GM15510 (cell line): ENCODE data around the gene ZDHHC1.

ENCODE experiments used
- POLR2A ChIP-seq: IDR thresholded peaks from 3 replicates; pipeline ENCODE4 v1.6.1; 2011; ENCODE audit warnings: borderline replicate concordance; ENCODE audit not compliant: insufficient read length; ENCODE audit errors: extremely low read depth

ZDHHC1 gene

GRCh38 chr16:67429053-67429798 lies 12.9 kb upstream of the ZDHHC1 start:
- TF ChIP-seq POLR2A: no peak

DNA sequence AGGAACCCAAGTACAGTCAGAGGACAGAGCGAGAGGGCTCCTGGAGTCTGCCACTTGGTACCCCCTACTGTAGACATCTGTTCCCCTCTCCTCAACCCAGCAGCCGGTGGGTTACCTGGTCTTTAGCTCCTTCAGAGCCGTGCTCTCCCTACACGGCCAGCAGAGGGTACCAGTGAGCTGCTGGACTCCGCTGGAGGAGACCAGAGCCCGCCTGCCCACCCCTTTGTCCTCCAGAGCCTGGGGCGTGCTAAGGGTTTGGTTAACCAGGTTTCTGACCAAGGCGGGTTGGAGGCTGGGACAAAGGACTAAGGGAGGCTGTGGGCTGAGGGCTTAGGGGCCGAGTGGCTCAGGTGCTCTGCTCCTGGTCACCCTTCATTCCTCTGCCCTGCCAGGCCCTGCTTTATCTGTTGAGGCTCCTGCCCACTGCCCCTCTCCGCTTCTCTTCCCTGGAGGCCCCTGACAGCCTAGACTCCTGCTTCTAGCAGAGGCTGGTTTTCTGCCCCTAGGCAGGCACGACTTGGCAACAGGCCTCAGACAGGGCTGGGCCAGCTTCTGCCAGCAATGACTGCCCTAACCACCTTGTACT lies 12.0 kb upstream of the ZDHHC1 start:
- TF ChIP-seq POLR2A: no peak

GRCh38 chr16:67426950-67427349 lies 10.7 kb upstream of the ZDHHC1 start:
- no peak for TF ChIP-seq POLR2A

DNA sequence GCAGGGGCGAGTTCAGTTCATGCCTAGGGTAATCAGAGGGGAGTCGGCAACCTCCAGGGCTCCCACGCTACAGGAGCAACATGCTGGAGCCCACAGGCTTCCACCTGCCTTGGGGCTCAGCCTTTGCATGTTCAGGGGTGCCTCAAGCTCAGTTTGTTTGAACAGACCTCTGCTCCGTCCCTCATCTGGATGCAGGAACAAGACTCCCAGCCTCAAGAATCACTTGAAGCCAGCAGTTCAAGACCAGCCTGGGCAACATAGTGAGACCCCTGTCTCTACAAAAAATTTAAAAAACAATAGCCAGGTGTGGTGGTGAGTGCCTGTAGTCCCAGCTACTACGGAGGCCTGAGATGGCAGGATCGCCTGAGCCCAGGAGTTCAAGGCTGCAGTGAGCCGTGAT lies 9.7 kb upstream of the ZDHHC1 start:
- TF ChIP-seq POLR2A: no peak

DNA sequence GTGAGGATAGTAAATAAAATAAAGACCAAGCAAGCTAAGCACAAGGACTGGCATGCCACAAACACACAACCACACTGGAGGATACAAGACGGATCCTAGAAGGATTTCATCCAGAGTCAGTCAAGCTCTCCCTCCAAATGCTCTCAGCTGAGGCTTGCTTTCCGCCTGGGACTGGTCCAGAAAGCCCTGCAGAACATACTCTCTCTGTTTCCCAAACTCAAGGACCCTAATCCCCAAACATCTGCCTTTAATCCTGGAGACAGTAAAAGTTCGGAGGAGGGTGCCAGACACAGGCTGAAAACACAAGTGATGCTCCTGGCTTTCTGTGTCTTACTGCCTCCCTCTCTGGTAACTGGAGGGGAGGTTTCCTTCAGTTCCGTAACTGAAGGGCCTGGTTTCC lies 9.3 kb upstream of the ZDHHC1 start:
- no peak for TF ChIP-seq POLR2A

DNA sequence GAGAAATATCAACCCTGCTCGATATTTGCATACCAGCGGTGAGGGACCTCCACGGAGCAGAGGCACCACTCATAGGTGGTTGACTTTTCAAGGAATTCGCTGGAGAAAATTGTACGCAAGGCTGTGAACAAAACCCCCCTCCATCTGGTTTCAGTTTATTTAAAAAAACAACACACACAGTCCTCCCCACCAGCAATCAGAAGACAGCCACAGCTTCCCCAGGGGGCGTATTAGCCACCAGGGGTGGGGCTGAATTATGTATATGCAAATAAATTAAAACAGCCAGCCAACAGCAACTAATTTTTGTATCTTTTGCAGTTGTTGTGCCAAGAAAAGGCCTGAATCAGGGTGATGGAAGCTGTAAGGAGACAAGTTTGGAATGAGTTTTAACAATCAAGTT lies 8.8 kb upstream of the ZDHHC1 start:
- TF ChIP-seq POLR2A: no peak

DNA sequence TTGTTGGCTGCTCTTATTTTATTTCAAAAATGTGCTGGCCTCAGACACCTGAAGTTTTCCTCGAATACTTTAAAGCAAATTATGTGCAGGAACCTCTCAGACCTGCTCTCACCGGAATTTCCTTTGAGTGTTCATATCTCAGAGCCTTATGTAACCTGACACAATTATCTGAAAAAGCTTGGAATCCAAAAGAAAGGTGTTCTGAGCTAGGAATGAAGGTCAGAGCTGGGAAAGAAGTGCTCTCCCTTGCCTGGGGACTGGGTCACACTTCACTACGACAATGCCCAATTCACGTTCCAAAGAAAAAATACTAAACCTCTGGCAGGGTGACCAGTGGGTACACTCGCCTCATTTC lies 8.0 kb upstream of the ZDHHC1 start:
- TF ChIP-seq POLR2A: no peak

GRCh38 chr16:67423611-67424260 lies 7.5 kb upstream of the ZDHHC1 start:
- TF ChIP-seq POLR2A: no peak

GRCh38 chr16:67423015-67423414 lies 6.7 kb upstream of the ZDHHC1 start:
- no peak for TF ChIP-seq POLR2A

DNA sequence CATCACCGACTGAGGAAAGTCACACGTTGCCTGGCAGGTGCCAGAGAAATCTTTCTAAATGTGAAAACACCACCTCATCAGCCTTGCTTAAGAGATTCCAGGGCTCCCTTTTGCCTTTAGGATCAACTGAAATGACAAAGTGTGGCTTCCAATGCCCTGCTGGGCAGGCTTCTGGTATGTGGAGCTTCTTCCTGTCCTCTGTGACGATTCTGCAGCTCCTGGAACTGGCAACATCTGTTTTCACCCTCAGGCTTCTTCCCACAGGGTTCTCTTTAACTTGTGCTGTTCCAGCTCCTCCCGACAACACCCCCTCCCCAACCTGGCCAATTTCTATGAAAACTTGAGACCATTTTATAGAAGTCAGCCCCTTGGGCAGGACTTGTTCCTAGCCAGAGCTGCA lies 4.8 kb upstream of the ZDHHC1 start:
- no peak for TF ChIP-seq POLR2A

DNA sequence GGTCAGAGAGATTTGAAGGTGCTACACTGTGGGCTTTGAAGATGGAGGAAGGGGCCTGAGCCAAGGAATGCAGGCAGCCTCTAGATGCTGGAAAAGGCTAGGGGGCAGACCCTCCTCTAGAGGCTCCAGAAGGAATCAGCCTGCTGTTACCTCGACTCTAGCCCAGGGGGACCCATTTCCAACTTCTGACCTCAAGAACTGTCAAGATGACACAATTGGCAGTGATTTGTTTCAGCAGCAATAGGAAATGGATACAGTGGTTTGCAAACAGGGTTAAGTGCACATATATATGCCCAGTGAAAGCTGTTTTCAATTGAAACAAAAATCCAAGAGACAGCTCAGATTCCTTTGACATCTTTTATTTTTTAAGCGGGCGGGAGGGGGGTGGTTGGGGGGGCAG lies 3.7 kb upstream of the ZDHHC1 start:
- TF ChIP-seq POLR2A: no peak

- no peak for TF ChIP-seq POLR2A
Observed at GRCh38 chr16:67419502-67419901, 3.2 kb upstream of the ZDHHC1 start.

DNA sequence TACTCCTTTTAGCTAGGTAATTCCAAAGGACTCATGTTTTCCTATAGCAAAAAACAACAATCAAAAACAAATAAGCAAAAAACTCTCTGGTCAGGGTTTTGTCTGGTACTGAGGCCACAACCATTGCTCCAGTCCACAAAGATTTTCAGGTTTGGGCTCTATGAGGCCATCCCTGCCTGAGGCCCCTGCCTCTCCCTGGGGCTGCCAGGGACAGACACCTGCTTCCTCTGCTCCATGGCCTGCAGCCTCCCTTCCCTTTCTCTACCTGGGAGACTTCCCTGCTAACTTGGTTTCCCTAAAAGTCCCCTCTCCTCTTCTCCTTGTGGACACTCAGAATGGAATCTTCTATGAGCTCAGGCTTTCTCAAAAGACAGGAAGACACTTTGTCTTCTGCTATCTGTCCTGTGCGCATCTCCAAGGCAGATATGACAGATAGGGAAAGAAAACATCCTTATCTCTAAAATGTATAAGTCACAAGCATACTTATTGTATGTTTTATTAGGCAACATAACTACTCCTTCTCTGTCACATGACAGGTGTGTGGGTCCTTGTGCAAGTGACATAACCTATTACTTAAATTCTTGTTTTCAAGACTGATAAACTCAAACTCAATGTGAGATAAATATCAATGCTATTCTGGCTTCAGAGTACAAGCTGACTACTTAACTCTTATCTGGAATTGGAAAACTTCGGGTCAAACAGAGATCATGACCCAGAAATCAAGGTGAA lies 1.2 kb upstream of the ZDHHC1 start:
- no peak for TF ChIP-seq POLR2A

DNA sequence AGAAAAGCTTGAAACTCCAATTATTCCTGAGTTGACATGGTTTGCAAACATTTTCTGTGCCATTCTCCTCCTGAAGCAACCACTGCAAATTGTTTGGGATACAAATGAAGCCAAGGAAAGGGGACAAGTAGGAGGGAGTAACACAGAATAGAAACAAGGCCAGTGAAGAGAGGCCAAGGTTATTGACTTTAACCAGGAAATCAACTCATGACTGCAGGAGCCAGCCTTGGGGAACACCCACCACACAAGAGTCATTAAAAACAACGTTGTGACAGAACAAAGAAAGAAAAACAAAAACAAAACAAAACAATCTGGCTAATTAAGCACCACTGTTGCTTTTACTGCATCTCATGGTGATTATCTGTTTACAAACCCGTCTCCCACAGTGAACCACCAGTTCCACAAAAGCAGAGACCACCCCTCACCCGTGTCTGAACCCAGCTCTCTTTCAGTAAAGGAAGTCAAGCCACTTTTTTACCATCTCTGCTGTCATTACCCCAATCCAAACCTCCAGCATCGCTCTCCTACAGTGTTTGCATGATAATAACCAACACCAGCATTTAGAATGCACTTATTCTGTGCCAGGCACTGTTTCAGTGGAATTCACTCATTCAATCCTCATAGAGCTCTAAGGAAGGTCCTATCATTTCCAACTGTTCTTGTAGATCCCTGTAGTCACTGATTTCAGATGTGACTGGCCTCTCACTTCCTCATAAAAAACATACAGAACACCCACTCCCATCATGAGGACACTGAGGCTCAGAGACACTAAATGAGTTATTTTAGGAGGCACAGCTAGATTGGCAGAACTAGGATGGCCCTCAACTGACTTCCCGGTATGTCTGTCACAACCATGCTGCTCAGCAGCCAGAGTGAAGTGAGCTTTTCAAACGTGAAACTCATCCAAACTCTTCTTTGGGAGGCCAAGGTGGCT lies 2.0 kb downstream of the ZDHHC1 start:
- TF ChIP-seq POLR2A: no peak
